HepG2 (cell line): ENCODE data around the gene C22orf31. TPM values are rescaled to one million over a fixed set of nuclear protein-coding genes. Genes with fewer than 3 reads are reported as not detected.

Source experiments
- CREM ChIP-seq, 2 experiments: sonication (generic) in 1 of 2; formaldehyde crosslinking in 1 of 2; IDR thresholded peaks; 2 replicates each; pipeline versions ENCODE4 v1.4.0 to v1.6.1; 2016 to 2020; ENCODE audit warnings: antibody characterized with exemption in 1 of 2, mild to moderate bottlenecking in 1 of 2, missing genetic modification reagents in 1 of 2
- FLYWCH1 ChIP-seq: sonication (generic); formaldehyde crosslinking; IDR thresholded peaks from 2 replicates; pipeline ENCODE4 v1.8.1; 2023; ENCODE audit warnings: mild to moderate bottlenecking, missing genetic modification reagents
- HCFC1 ChIP-seq: fragments of 150-350 bp; IDR thresholded peaks from 2 replicates; pipeline ENCODE4 v1.6.1; 2014; ENCODE audit warnings: low read depth, low read length
- HNRNPL ChIP-seq: fragments of 200-400 bp; formaldehyde crosslinking; IDR thresholded peaks from 2 replicates; pipeline ENCODE4 v1.6.1; 2017; ENCODE audit warnings: mild to moderate bottlenecking, low read depth, low read length
- JDP2 ChIP-seq: sonication (generic); formaldehyde crosslinking; IDR thresholded peaks from 2 replicates; pipeline ENCODE4 v1.8.1; 2022; ENCODE audit warnings: missing genetic modification reagents, borderline replicate concordance
- KDM1A ChIP-seq: IDR thresholded peaks from 2 replicates; pipeline ENCODE4 v1.6.1; 2016; ENCODE audit warnings: missing compliant biosample characterization
- KLF13 ChIP-seq: sonication (generic); formaldehyde crosslinking; IDR thresholded peaks from 2 replicates; pipeline ENCODE4 v1.4.0; 2020; ENCODE audit warnings: mild to moderate bottlenecking, missing genetic modification reagents
- MAF1 ChIP-seq: sonication (generic); formaldehyde crosslinking; IDR thresholded peaks from 2 replicates; pipeline ENCODE4 v1.5.0; 2020; ENCODE audit warnings: missing genetic modification reagents, borderline replicate concordance
- NFATC3 ChIP-seq: sonication (generic); formaldehyde crosslinking; IDR thresholded peaks from 2 replicates; pipeline ENCODE4 v1.5.1; 2020; ENCODE audit warnings: mild to moderate bottlenecking, missing genetic modification reagents
- PHF21A ChIP-seq: sonication (generic); formaldehyde crosslinking; IDR thresholded peaks from 2 replicates; pipeline ENCODE4 v1.5.0; 2020; ENCODE audit warnings: mild to moderate bottlenecking, missing genetic modification reagents
- REPIN1 ChIP-seq: sonication (generic); formaldehyde crosslinking; IDR thresholded peaks from 2 replicates; pipeline ENCODE4 v1.8.0; 2022; ENCODE audit warnings: missing genetic modification reagents, low read depth, mild to moderate bottlenecking, borderline replicate concordance
- SIN3B ChIP-seq: fragments of 150-350 bp; IDR thresholded peaks from 2 replicates; pipeline ENCODE4 v1.6.1; 2014; ENCODE audit warnings: low read length
- SOX5 ChIP-seq: IDR thresholded peaks from 2 replicates; pipeline ENCODE4 v1.6.1; 2016; ENCODE audit warnings: borderline replicate concordance
- SRF ChIP-seq: IDR thresholded peaks from 2 replicates; pipeline ENCODE4 v1.6.1; 2011; ENCODE audit warnings: mild to moderate bottlenecking, low read depth, low read length, moderate library complexity
- THYN1 ChIP-seq: sonication (generic); formaldehyde crosslinking; IDR thresholded peaks from 2 replicates; pipeline ENCODE4 v1.8.1; 2023; ENCODE audit warnings: low read depth, mild to moderate bottlenecking, moderate library complexity, missing genetic modification reagents, borderline replicate concordance
- ZMYM2 ChIP-seq: sonication (generic); formaldehyde crosslinking; IDR thresholded peaks from 2 replicates; pipeline ENCODE4 v1.8.0; 2022; ENCODE audit warnings: mild to moderate bottlenecking, missing genetic modification reagents
- ZNF567 ChIP-seq: sonication (generic); formaldehyde crosslinking; IDR thresholded peaks from 2 replicates; pipeline ENCODE4 v1.8.1; 2023; ENCODE audit warnings: mild to moderate bottlenecking, missing genetic modification reagents, borderline replicate concordance
- ZNF660 ChIP-seq: sonication (generic); formaldehyde crosslinking; IDR thresholded peaks from 2 replicates; pipeline ENCODE4 v1.5.1; 2020; ENCODE audit warnings: mild to moderate bottlenecking, low read depth, missing genetic modification reagents, borderline replicate concordance
- ZNF7 ChIP-seq: IDR thresholded peaks from 2 replicates; pipeline ENCODE4 v1.6.1; 2016; ENCODE audit warnings: missing biosample characterization, missing genetic modification reagents
- polyA plus RNA-seq, 8 experiments: library from polyadenylated mRNA; depleted of rRNA in 3 of 8; stranded (reverse) in 7 of 8; unstranded in 1 of 8; fragments of >200 nt; fragmentation: Illumina TruSeq in 4 of 8; extraction: Trizol in 4 of 8; gene quantifications; 2 replicates each; pipeline versions ENCODE4 v1.2.1 to v1.2.3, GENCODE V29; 2011 to 2016; ENCODE audit warnings: low read depth in 4 of 8, missing spikeins in 1 of 8, mixed read lengths in 1 of 8; ENCODE audit not compliant: insufficient read depth in 1 of 8
- total RNA-seq, 5 experiments: library from RNA; depleted of rRNA; stranded (reverse); fragments of >200 nt; fragmentation: Illumina TruSeq; extraction: Trizol; gene quantifications; 2 replicates each; pipeline ENCODE4 v1.2.3, GENCODE V29; 2016; ENCODE audit warnings: low read depth in 1 of 5
- TF ChIP-seq, protein P1 (sequence below): sonication (generic); formaldehyde crosslinking; conservative IDR thresholded peaks from 2 replicates; pipeline ENCODE4 v1.5.0; 2020; ENCODE audit warnings: missing genetic modification reagents
- TF ChIP-seq, protein P2 (sequence below): sonication (generic); formaldehyde crosslinking; IDR thresholded peaks from 2 replicates; pipeline ENCODE4 v1.4.0; 2020; ENCODE audit warnings: mild to moderate bottlenecking, missing genetic modification reagents
- TF ChIP-seq, protein P3 (sequence below): sonication (generic); formaldehyde crosslinking; IDR thresholded peaks from 2 replicates; pipeline ENCODE4 v1.8.0; 2022; ENCODE audit warnings: missing genetic modification reagents, mild to moderate bottlenecking, borderline replicate concordance
- TF ChIP-seq, protein P4 (sequence below): sonication (generic); formaldehyde crosslinking; IDR thresholded peaks from 2 replicates; pipeline ENCODE4 v1.5.0; 2020; ENCODE audit warnings: missing genetic modification reagents

C22orf31 gene
- total and polyA plus RNA-seq, 2 of the 13 experiments (the other 11 are each of a cell fraction or from before 2014, with no cell fraction given), result not detected

DNA sequence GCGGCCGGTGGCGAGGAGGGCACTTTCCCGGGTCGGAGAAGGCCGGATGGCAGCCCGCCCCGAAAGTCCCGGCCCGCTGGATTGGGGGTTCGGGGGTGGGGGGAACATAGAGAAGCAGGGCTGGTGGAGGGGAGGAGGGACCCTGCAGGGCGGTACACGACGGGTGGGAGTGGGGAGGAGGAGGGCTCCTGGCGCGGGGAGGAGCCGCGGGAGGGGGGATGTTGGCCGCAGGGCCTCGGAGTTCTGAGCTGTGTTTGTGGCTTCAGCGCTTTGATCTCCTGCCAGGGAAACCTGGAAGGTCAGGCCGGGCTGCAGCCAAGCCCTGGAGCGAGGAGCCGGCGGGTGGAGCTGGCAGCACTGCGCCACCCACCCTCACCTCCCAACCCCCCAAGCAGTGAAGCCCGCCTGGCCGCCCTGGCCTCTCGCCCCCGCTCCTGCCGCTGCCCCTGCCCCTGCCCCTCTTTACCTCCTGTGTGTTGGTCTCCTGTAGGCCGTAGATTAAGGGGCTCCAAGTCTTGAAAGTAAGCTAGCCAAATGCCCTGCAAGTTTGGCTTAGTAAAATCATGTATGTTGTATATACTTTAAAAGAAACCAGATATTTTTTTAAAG lies 30.9 kb downstream of the C22orf31 start (continued):
- TF ChIP-seq, protein P1, sequence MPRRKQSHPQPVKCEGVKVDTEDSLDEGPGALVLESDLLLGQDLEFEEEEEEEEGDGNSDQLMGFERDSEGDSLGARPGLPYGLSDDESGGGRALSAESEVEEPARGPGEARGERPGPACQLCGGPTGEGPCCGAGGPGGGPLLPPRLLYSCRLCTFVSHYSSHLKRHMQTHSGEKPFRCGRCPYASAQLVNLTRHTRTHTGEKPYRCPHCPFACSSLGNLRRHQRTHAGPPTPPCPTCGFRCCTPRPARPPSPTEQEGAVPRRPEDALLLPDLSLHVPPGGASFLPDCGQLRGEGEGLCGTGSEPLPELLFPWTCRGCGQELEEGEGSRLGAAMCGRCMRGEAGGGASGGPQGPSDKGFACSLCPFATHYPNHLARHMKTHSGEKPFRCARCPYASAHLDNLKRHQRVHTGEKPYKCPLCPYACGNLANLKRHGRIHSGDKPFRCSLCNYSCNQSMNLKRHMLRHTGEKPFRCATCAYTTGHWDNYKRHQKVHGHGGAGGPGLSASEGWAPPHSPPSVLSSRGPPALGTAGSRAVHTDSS (CRISPR knock-in tag), result no peak
- no peak for TF ChIP-seq HCFC1
- TF ChIP-seq ZNF660, result no peak
- TF ChIP-seq THYN1, result no peak
- TF ChIP-seq REPIN1 (CRISPR knock-in tag), result peak; percentile 47; the same call in 1 of the 2 replicates
- no peak for TF ChIP-seq FLYWCH1 (CRISPR knock-in tag)
- TF ChIP-seq NFATC3, result no peak
- TF ChIP-seq ZNF7 (CRISPR knock-in tag), result no peak
- peak; percentile 97 for TF ChIP-seq HNRNPL
- TF ChIP-seq, protein P2, sequence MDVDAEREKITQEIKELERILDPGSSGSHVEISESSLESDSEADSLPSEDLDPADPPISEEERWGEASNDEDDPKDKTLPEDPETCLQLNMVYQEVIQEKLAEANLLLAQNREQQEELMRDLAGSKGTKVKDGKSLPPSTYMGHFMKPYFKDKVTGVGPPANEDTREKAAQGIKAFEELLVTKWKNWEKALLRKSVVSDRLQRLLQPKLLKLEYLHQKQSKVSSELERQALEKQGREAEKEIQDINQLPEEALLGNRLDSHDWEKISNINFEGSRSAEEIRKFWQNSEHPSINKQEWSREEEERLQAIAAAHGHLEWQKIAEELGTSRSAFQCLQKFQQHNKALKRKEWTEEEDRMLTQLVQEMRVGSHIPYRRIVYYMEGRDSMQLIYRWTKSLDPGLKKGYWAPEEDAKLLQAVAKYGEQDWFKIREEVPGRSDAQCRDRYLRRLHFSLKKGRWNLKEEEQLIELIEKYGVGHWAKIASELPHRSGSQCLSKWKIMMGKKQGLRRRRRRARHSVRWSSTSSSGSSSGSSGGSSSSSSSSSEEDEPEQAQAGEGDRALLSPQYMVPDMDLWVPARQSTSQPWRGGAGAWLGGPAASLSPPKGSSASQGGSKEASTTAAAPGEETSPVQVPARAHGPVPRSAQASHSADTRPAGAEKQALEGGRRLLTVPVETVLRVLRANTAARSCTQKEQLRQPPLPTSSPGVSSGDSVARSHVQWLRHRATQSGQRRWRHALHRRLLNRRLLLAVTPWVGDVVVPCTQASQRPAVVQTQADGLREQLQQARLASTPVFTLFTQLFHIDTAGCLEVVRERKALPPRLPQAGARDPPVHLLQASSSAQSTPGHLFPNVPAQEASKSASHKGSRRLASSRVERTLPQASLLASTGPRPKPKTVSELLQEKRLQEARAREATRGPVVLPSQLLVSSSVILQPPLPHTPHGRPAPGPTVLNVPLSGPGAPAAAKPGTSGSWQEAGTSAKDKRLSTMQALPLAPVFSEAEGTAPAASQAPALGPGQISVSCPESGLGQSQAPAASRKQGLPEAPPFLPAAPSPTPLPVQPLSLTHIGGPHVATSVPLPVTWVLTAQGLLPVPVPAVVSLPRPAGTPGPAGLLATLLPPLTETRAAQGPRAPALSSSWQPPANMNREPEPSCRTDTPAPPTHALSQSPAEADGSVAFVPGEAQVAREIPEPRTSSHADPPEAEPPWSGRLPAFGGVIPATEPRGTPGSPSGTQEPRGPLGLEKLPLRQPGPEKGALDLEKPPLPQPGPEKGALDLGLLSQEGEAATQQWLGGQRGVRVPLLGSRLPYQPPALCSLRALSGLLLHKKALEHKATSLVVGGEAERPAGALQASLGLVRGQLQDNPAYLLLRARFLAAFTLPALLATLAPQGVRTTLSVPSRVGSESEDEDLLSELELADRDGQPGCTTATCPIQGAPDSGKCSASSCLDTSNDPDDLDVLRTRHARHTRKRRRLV (CRISPR knock-in tag), result peak; percentile 73
- TF ChIP-seq SRF, result no peak
- TF ChIP-seq ZMYM2, result no peak
- no peak for TF ChIP-seq KLF13 (CRISPR knock-in tag)
- TF ChIP-seq ZNF567 (CRISPR knock-in tag), result no peak
- TF ChIP-seq SOX5, result peak; percentile 81; the same call in 1 of the 2 replicates
- no peak for TF ChIP-seq SIN3B
- peak; percentile 52; the same call in 1 of the 2 replicates for TF ChIP-seq CREM (IDR thresholded peaks at IDR 0.05)
- TF ChIP-seq CREM (CRISPR knock-in tag; IDR thresholded peaks at IDR 0.05), result no peak
- no peak for TF ChIP-seq MAF1 (CRISPR knock-in tag)
- TF ChIP-seq KDM1A (CRISPR knock-in tag), result peak; percentile 51; the same call in 1 of the 2 replicates
- peak; percentile 15 for TF ChIP-seq PHF21A
- TF ChIP-seq, protein P3, sequence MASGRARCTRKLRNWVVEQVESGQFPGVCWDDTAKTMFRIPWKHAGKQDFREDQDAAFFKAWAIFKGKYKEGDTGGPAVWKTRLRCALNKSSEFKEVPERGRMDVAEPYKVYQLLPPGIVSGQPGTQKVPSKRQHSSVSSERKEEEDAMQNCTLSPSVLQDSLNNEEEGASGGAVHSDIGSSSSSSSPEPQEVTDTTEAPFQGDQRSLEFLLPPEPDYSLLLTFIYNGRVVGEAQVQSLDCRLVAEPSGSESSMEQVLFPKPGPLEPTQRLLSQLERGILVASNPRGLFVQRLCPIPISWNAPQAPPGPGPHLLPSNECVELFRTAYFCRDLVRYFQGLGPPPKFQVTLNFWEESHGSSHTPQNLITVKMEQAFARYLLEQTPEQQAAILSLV (CRISPR knock-in tag), result no peak; the same call in 1 of the 2 replicates
- TF ChIP-seq JDP2 (CRISPR knock-in tag), result no peak
- TF ChIP-seq, protein P4, sequence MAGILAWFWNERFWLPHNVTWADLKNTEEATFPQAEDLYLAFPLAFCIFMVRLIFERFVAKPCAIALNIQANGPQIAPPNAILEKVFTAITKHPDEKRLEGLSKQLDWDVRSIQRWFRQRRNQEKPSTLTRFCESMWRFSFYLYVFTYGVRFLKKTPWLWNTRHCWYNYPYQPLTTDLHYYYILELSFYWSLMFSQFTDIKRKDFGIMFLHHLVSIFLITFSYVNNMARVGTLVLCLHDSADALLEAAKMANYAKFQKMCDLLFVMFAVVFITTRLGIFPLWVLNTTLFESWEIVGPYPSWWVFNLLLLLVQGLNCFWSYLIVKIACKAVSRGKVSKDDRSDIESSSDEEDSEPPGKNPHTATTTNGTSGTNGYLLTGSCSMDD (CRISPR knock-in tag), result no peak
